GM10266 (cell line): ENCODE data around the gene DUSP18.

Experiments
- DNase-seq: peaks from one replicate; pipeline ENCODE4 v3.0.0; 2012; ENCODE audit errors: extremely low spot score
- TF ChIP-seq, protein P1 (sequence below): IDR thresholded peaks from 2 replicates; pipeline ENCODE4 v1.5.1; 2012; ENCODE audit warnings: mild to moderate bottlenecking, low read depth; ENCODE audit not compliant: control insufficient read depth, insufficient read depth; ENCODE audit errors: missing control alignments

Gene DUSP18

DNA sequence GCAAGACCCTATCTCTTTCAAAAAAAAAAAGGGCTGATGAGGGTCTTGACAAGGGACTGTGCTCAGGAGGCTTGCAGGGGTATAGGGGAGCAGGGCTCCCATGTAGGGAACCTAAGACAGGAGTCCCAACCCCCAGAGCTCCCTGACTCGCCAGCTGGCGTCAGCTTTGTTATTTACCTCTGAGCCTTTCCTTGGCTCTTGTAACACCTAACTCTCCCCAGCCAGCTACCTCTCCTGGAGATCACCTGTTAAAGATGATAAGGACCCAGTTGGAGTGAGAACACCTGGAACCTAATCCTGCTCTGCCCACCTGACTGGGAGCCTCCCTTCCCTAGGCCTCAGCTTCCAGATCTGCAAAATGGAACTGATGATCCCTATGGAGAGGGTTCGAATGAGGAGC lies 18.9 kb downstream of the DUSP18 start:
- TF ChIP-seq, protein P1, sequence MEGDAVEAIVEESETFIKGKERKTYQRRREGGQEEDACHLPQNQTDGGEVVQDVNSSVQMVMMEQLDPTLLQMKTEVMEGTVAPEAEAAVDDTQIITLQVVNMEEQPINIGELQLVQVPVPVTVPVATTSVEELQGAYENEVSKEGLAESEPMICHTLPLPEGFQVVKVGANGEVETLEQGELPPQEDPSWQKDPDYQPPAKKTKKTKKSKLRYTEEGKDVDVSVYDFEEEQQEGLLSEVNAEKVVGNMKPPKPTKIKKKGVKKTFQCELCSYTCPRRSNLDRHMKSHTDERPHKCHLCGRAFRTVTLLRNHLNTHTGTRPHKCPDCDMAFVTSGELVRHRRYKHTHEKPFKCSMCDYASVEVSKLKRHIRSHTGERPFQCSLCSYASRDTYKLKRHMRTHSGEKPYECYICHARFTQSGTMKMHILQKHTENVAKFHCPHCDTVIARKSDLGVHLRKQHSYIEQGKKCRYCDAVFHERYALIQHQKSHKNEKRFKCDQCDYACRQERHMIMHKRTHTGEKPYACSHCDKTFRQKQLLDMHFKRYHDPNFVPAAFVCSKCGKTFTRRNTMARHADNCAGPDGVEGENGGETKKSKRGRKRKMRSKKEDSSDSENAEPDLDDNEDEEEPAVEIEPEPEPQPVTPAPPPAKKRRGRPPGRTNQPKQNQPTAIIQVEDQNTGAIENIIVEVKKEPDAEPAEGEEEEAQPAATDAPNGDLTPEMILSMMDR, result no peak

GRCh38 chr22:30647536-30647935 lies 20.1 kb downstream of the DUSP18 start:
- TF ChIP-seq, protein P1, result no peak
- DNase-seq, result no peak

More for the DNA sequence above, 18.9 kb downstream of the DUSP18 start:
- DNase-seq, result no peak

DNA sequence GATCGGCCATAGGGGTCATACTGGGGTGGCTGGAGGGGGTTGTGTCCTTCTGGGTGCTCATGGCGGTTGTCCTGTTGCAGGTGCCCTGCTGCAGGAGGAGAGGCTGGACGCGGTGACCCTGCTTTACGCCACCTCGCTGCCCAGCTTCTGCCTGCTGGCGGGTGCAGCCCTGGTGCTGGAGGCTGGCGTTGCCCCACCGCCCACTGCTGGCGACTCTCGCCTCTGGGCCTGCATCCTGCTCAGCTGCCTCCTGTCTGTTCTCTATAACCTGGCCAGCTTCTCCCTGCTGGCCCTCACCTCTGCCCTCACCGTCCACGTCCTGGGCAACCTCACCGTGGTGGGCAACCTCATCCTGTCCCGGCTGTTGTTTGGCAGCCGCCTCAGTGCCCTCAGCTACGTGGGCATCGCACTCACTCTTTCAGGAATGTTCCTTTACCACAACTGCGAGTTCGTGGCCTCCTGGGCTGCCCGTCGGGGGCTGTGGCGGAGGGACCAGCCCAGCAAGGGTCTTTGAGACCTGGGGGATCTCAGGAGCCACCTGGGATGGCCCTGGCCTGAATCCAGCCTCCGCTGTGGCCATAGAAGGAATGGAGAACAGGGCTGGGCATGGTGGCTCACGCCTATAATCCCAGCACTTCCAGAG lies 21.0 kb downstream of the DUSP18 start:
- DNase-seq, result no peak
- TF ChIP-seq, protein P1, result no peak

DNA sequence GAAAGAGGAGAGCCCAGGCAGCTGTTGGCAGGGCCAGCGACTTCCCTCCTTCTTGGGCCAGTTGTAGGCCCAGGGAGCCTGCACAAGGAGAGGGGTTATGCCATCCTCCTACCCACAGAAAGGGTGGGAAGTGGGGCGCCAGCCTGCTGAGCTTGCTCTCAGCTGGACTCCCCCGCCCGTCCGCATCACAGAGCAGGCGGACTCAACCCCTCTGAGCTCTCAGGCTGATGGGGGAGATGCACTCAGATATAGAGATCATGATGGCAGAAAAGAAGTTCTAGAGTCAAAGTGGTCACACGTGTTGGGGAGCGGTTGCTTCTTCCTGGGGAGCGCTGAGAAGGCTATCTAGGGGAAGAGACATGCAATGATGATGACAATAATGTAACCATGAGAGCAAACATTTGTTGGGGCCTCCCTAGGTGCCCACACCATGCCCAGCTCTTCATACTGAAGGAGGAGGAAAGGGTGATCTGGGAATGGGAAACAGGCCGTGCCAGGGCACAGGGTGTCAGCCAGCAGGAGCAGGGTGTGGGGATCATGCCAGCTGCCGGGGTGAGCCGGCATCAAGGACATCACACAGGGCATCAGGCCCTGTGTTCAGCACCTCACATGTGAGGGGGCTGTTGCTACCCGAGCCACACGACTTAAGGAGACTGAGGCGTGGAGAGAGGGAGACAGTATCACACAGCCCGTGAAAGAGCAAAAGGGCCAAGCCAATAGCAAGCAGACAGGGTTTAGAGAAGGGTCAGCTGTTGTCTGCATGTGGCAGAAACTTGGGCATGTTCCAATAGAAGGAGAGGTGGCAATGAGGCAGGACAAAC lies 24.4 kb downstream of the DUSP18 start:
- TF ChIP-seq, protein P1, result no peak
- no peak for DNase-seq

GRCh38 chr22:30640839-30641430 lies 26.7 kb downstream of the DUSP18 start:
- TF ChIP-seq, protein P1, result no peak

DNA sequence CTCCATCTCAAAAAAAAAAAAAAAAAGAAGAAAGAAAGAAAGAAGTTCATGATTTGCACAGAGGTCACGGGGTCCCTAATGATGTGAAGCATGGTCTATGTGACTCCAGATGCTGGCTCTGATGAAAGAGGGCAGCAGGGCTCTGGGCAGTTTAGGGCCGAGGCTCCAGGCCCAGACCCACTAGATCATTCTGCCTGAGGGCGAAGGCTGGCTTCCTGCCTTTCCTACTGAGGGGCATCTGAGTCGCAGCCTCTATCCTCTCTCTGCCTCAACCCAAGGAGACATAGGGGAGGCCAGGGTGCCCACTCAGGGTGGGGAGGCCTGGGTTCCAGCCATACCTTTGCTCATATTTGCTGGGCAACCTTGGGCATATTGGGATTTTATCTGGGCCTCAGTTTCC lies 27.3 kb downstream of the DUSP18 start:
- TF ChIP-seq, protein P1, result no peak
- DNase-seq, result peak; percentile 8

More at GRCh38 chr22:30640839-30641430, 26.7 kb downstream of the DUSP18 start:
- DNase-seq, result peak; percentile 8
